Neuron (in vitro differentiated cells): ENCODE data around the gene DTWD2.
"Not testable (repeated sequence)": the region's sequence is repeated elsewhere in the genome, so short reads cannot be mapped to it uniquely, and the experiment has no call there.

Experiments
- H2AFZ ChIP-seq: one replicate; pipeline ENCODE4 v1.6.1; 2013; ENCODE audit warnings: low read depth, mild to moderate bottlenecking, inconsistent platforms, low read length, moderate library complexity
- H3K27me3 ChIP-seq: one replicate; pipeline ENCODE4 v1.6.1; 2013; ENCODE audit warnings: low read length; ENCODE audit not compliant: insufficient read depth
- H3K36me3 ChIP-seq: one replicate; pipeline ENCODE4 v1.6.1; 2013; ENCODE audit warnings: low read length; ENCODE audit not compliant: insufficient read depth
- H3K4me1 ChIP-seq: one replicate; pipeline ENCODE4 v1.6.1; 2013; ENCODE audit warnings: low read length; ENCODE audit not compliant: insufficient read depth
- H3K4me3 ChIP-seq: 2 replicates; pipeline ENCODE4 v1.5.1; 2013; ENCODE audit warnings: mild to moderate bottlenecking, low read length, moderate library complexity
- H3K9me3 ChIP-seq: one replicate; pipeline ENCODE4 v1.6.1; 2013; ENCODE audit warnings: low read length

Gene DTWD2

DNA sequence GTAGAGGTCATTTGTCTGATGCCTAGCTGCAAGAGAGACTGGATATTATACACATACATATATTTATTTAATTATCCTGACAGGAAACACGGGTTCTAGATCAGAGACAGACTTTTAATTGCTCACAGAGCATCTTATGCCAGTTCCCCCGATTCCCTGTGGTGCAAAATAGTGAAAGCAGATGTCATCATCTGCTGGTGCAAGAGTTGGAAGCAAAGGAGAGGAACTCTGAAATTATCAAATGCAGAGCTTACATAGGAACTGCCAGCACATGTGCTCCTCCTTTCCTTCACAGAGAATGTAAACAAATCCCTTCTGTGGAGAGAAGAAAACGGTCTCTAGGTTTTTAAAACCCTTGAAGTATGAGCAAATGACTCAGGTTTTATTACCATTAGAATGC, 69.3 kb downstream of the DTWD2 start:
- no peaks in the 10 kb centered on the region for H3K9me3 ChIP-seq
- no peaks in the 10 kb centered on the region for H3K27me3 ChIP-seq
- no peak overlapping the region for H2AFZ ChIP-seq
- H3K36me3 ChIP-seq = no peaks in the 10 kb centered on the region
- no peaks in the 10 kb centered on the region for H3K4me1 ChIP-seq
- no peak overlapping the region for H3K4me3 ChIP-seq

DNA sequence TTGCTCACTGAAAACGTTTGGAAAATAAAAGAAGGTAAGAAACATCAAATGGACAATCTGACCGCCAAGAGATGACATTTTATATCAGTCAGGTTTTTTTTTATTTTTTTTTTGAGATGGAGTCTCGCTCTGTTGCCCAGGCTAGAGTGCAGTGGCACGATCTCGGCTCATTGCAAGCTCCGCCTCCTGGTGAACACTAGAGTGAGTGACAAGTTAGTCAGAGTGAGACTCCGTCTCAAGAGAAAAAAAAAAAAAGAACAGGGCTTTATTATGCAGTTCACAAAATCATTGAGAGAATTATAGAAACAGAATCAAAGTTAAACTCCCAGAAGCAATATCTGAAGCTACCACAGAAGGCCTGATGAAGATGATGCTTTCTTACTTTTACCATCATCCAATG, 70.1 kb downstream of the DTWD2 start:
- H3K4me1 ChIP-seq = no peaks in the 10 kb centered on the region
- no peaks in the 10 kb centered on the region for H3K27me3 ChIP-seq
- H3K9me3 ChIP-seq = no peaks in the 10 kb centered on the region
- no peak overlapping the region for H3K4me3 ChIP-seq
- H3K36me3 ChIP-seq = no peaks in the 10 kb centered on the region
- H2AFZ ChIP-seq = no peak overlapping the region

DNA sequence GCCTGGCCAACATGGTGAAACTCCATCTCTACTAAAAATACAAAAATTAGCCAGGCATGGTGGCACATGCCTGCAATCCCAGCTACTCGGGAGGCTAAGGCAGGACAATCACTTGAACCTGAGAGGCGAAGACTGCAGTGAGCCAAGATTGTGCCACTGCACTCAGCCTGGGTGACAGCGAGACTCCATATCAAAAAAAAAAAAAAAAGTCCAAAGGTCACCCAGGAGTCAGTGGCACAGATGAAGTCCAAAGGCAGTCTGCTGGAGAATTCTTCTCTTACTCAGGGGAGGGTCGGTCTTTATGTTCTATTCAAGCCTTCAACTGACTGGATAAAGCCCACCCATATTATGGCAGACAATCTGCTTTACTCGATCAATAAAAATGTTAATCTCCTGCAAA, 80.8 kb downstream of the DTWD2 start:
- not testable (repeated sequence) for H3K27me3 ChIP-seq, H3K9me3 ChIP-seq, H3K36me3 ChIP-seq, H3K4me1 ChIP-seq, H2AFZ ChIP-seq, H3K4me3 ChIP-seq

- Histone ChIP-seq H2AFZ (no peak overlapping the region), H3K4me3 (no peak overlapping the region), H3K27me3 (no peaks in the 10 kb centered on the region), H3K4me1 (no peaks in the 10 kb centered on the region), H3K9me3 (no peaks in the 10 kb centered on the region), H3K36me3 (no peaks in the 10 kb centered on the region)
Measured at GRCh38 chr5:118906947-118907346, 81.4 kb downstream of the DTWD2 start.

GRCh38 chr5:118905196-118905595, 83.2 kb downstream of the DTWD2 start:
- no peak overlapping the region for H2AFZ ChIP-seq
- H3K9me3 ChIP-seq = no peaks in the 10 kb centered on the region
- no peak overlapping the region for H3K4me3 ChIP-seq
- no peaks in the 10 kb centered on the region for H3K27me3 ChIP-seq
- H3K36me3 ChIP-seq = no peaks in the 10 kb centered on the region
- H3K4me1 ChIP-seq = no peaks in the 10 kb centered on the region

DNA sequence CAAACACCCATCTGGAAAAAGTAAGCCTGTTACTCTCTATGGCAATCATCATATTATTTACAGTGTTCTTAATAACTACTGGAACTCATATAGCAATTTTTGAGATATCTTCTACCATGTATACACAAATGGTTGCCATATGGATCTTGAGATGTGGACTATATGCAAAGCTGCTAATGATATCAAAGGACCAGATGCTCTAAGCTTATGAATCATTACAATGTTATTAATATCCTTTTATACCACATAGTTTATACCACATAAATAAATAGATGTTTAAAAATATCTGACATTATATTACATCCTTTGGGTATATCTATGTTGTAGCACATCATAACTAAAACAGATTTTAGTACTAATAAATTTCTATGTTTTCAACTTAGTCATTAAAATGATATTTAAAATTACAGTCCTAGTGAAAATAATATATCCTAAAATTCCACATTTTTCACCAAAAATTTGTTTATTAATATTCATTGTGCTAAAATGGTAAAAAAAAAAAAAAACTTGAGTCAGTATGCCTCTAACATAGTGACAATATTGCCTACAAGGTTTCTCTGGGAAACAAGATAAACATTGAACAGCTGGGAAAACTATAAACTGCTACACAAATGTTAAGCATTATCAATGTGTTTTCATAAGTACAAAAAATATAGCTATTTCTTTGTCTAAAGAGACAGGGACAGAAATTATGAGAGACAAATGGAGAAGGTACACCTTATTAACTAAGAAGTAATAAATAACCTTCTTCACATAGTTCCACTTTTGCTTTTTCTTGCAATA, 85.5 kb downstream of the DTWD2 start:
- Histone ChIP-seq H3K36me3 (no peaks in the 10 kb centered on the region), H3K4me1 (no peaks in the 10 kb centered on the region), H3K9me3 (no peaks in the 10 kb centered on the region), H3K27me3 (no peaks in the 10 kb centered on the region), H2AFZ (no peak overlapping the region), H3K4me3 (no peak overlapping the region)

- Histone ChIP-seq H3K4me3 (no peak overlapping the region), H3K9me3 (no peaks in the 10 kb centered on the region), H3K27me3 (no peaks in the 10 kb centered on the region), H3K4me1 (peaks cover 3% of the 10 kb centered on the region), H2AFZ (no peak overlapping the region), H3K36me3 (no peaks in the 10 kb centered on the region)
Measured at GRCh38 chr5:118894709-118895108, 93.6 kb downstream of the DTWD2 start.

GRCh38 chr5:118891252-118891651, 97.1 kb downstream of the DTWD2 start:
- Histone ChIP-seq H2AFZ (no peak overlapping the region), H3K36me3 (no peaks in the 10 kb centered on the region), H3K4me3 (no peak overlapping the region), H3K27me3 (no peaks in the 10 kb centered on the region), H3K4me1 (no peaks in the 10 kb centered on the region), H3K9me3 (no peaks in the 10 kb centered on the region)

DNA sequence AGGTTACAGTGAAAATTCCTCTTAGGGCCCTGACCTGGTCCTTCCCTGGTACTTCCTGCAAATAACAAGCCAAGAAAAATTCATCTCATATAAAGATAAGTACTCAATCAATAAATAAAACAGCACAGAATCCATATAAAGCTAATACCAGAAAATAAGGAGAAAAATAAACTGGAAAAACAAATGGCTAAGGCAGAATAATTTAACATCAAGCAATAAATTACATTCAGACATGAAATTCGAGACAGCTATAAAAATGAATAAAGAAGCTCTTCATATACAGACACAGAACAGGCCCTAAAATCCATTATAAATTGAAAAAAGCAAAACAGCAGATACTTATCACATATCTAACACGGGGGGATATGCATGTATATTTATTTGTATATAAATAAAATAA, 99.2 kb downstream of the DTWD2 start:
- Histone ChIP-seq H3K36me3 (no peaks in the 10 kb centered on the region), H3K9me3 (no peaks in the 10 kb centered on the region), H3K27me3 (no peaks in the 10 kb centered on the region), H3K4me3 (no peak overlapping the region), H3K4me1 (no peaks in the 10 kb centered on the region), H2AFZ (no peak overlapping the region)

GRCh38 chr5:118888556-118888955, 99.8 kb downstream of the DTWD2 start:
- H2AFZ ChIP-seq = no peak overlapping the region
- no peaks in the 10 kb centered on the region for H3K4me1 ChIP-seq
- H3K9me3 ChIP-seq = no peaks in the 10 kb centered on the region
- H3K27me3 ChIP-seq = no peaks in the 10 kb centered on the region
- H3K36me3 ChIP-seq = no peaks in the 10 kb centered on the region
- no peak overlapping the region for H3K4me3 ChIP-seq

- no peak overlapping the region for H3K4me3 ChIP-seq
- no peak overlapping the region for H2AFZ ChIP-seq
- peaks cover 2% of the 10 kb centered on the region for H3K9me3 ChIP-seq
- no peaks in the 10 kb centered on the region for H3K27me3 ChIP-seq
- H3K36me3 ChIP-seq = no peaks in the 10 kb centered on the region
- H3K4me1 ChIP-seq = peaks cover 17% of the 10 kb centered on the region
Measured at GRCh38 chr5:118883362-118883761, 105.0 kb downstream of the DTWD2 start.

GRCh38 chr5:118882666-118883065, 105.7 kb downstream of the DTWD2 start:
- H3K36me3 ChIP-seq = no peaks in the 10 kb centered on the region
- H3K27me3 ChIP-seq = no peaks in the 10 kb centered on the region
- peaks cover 2% of the 10 kb centered on the region for H3K9me3 ChIP-seq
- H3K4me1 ChIP-seq = peaks cover 17% of the 10 kb centered on the region
- H3K4me3 ChIP-seq = no peak overlapping the region
- no peak overlapping the region for H2AFZ ChIP-seq

DNA sequence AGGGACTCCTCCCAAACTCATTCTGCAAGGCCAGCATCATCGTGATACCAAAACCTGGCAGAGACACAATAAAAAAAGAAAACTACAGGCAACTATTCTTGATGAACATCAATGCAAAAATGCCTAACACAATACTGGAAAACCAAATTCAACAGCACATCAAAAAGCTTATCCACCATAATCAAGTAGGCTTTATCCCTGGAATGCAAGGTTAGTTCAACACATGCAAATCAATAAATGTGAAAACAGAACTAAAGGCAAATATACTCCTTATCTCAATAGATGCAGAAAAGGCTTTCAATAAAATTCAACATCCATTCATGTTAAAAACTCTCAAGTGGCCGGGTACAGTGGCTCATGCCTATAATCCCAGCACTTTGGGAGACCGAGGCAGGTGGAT, 111.5 kb downstream of the DTWD2 start:
- not testable (repeated sequence) for H3K36me3 ChIP-seq, H2AFZ ChIP-seq, H3K4me3 ChIP-seq, H3K9me3 ChIP-seq, H3K4me1 ChIP-seq, H3K27me3 ChIP-seq

DNA sequence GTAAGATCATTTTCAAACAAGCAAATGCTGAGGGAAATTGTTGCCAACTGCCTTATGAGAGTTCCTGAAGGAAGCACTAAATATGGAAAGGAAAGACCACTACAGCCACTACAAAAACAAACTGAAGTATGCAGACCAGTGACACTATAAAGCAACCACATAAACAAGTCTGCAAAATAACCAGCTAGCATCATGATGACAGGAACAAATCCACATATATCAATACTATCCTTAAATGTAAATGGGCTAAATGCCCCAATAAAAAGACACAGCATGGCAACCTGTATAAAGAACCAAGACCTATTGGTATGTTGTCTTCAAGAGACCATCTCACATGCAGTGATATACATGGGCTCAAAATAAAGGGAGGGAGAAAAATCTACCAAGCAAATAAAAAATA, 113.2 kb downstream of the DTWD2 start:
- no peaks in the 10 kb centered on the region for H3K4me1 ChIP-seq
- H3K27me3 ChIP-seq = no peaks in the 10 kb centered on the region
- no peaks in the 10 kb centered on the region for H3K9me3 ChIP-seq
- no peaks in the 10 kb centered on the region for H3K36me3 ChIP-seq
- no peak overlapping the region for H2AFZ ChIP-seq
- H3K4me3 ChIP-seq = no peak overlapping the region
